Measurements from ENCODE around the gene KIF27.
"Not testable (repeated sequence)": the region's sequence is repeated elsewhere in the genome, so short reads cannot be mapped to it uniquely, and the experiment has no call there.

The KIF27 gene, protein sequence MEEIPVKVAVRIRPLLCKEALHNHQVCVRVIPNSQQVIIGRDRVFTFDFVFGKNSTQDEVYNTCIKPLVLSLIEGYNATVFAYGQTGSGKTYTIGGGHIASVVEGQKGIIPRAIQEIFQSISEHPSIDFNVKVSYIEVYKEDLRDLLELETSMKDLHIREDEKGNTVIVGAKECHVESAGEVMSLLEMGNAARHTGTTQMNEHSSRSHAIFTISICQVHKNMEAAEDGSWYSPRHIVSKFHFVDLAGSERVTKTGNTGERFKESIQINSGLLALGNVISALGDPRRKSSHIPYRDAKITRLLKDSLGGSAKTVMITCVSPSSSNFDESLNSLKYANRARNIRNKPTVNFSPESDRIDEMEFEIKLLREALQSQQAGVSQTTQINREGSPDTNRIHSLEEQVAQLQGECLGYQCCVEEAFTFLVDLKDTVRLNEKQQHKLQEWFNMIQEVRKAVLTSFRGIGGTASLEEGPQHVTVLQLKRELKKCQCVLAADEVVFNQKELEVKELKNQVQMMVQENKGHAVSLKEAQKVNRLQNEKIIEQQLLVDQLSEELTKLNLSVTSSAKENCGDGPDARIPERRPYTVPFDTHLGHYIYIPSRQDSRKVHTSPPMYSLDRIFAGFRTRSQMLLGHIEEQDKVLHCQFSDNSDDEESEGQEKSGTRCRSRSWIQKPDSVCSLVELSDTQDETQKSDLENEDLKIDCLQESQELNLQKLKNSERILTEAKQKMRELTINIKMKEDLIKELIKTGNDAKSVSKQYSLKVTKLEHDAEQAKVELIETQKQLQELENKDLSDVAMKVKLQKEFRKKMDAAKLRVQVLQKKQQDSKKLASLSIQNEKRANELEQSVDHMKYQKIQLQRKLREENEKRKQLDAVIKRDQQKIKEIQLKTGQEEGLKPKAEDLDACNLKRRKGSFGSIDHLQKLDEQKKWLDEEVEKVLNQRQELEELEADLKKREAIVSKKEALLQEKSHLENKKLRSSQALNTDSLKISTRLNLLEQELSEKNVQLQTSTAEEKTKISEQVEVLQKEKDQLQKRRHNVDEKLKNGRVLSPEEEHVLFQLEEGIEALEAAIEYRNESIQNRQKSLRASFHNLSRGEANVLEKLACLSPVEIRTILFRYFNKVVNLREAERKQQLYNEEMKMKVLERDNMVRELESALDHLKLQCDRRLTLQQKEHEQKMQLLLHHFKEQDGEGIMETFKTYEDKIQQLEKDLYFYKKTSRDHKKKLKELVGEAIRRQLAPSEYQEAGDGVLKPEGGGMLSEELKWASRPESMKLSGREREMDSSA (N-terminal part only)

DNA sequence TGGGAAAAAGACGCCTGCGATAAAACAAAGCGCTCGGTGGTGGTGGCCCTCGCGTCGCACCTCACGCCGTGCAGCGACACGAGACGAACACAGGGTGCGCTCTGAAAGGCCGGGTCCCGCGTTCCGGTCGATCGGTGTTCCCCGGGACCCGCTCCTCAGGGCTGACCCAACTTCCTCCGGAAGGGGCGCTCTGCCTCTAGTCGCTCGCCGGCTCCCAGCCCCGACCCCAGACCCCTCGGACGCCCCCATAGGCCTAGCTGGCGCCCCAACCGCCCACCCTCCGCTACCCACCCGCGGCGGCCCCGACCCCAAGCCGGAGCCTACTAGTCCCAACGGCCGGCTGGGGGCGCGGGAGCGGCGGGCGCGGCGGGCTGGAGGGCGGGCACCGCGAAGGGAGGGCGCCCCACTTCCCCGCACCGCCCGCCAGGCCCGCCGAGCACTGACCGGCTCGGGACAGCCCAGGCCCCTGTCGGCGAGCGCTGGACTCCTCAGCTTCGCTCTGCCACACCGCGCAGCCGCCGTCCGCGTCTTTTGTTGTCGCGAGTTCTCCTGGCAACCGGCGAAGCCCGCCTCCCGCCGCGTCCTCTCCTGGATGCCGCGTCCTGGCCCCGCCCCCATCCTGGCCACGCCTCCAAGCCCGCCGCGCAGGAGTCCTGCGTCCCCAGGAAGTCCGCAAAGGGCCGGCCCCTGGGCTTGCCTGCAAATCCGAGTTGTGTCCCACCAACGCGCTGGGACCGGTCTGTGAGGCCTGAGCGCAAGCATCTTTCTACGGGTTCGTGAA, at the start of gene KIF27:
KIF27 (minus strand) TSS at position 506 of the 781 bp plus-strand sequence. CDS start 5,841 bp downstream, outside the sequence.
- peak; percentile 96 for DNase-seq
- in situ Hi-C loops (cut with HindIII; ENCODE audit: low pct_ligation_motif_present, low pct_unique_long_range_greater_than_20kb, low sequenced_read_pairs), result no loop called here

GRCh38 chr9:83969602-83970001, 48.4 kb upstream of the KIF27 start:
- no peak for DNase-seq
- in situ Hi-C loops (cut with HindIII; ENCODE audit: low pct_ligation_motif_present, low pct_unique_long_range_greater_than_20kb, low sequenced_read_pairs), result no loop called here

DNA sequence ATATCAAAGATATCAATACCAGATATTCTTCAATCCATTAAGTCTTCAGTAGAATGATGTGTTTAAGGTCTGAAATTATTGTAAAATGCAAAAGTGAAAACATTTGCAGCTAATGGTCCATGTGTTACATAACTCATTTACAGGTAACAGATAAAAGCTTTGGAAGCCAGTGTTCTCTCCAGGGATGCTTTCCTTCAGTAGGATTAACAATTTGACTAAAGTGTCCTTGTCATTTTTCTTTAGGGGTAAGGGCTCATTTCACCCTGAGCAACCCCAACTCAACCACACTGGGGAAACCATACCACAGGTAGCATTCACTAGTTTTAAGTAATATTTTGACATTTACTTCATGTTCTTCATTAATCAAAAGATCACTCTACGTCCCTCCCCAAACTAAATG, 45.8 kb upstream of the KIF27 start:
- no peak for DNase-seq
- in situ Hi-C loops (cut with HindIII; ENCODE audit: low pct_ligation_motif_present, low pct_unique_long_range_greater_than_20kb, low sequenced_read_pairs), result no loop called here

DNA sequence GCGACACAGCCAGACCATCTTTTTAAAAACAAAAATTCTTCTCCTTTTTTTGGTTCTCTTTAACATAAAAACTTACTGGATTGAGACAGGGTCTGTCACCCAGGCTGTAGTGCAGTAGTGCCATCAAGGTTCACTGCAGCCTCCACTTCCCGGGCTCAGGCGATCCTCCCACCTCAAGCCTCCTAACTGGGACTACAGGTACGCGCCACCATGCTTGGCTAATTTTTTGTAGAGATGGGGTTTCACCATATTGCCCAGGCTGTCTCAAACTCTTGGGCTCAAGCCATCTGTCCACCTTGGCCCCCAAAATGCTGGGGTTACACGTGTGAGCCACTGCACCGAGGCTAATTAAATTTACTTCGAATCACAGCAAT, 45.0 kb upstream of the KIF27 start:
- in situ Hi-C loops (cut with HindIII; ENCODE audit: low pct_ligation_motif_present, low pct_unique_long_range_greater_than_20kb, low sequenced_read_pairs), result no loop called here
- DNase-seq, result no peak

GRCh38 chr9:83965350-83966208, 44.3 kb upstream of the KIF27 start:
- in situ Hi-C loops (cut with HindIII; ENCODE audit: low pct_ligation_motif_present, low pct_unique_long_range_greater_than_20kb, low sequenced_read_pairs), result no loop called here
- no peak for DNase-seq

DNA sequence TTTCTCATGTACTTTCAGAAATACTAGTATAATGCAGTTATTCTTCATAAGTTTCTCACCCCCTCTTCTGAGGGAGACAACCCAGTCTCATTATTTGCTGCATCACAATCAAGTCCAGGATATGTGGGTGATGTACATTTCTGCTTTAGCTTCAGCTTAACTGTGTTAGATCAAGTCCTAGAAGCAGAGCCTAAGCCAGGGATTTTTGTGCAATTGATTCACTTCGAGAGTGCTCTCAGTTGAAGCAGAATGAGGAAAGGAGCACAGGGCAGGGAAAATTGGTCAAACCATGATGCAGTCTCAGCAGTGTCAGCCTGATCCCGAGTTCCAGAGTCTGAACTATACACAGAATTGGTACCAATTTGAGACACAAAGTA, 43.7 kb upstream of the KIF27 start:
- in situ Hi-C loops (cut with HindIII; ENCODE audit: low pct_ligation_motif_present, low pct_unique_long_range_greater_than_20kb, low sequenced_read_pairs), result no loop called here
- DNase-seq, result no peak

- DNase-seq, result no peak
- in situ Hi-C loops (cut with HindIII; ENCODE audit: low pct_ligation_motif_present, low pct_unique_long_range_greater_than_20kb, low sequenced_read_pairs), result no loop called here
These were observed 40.9 kb upstream of the KIF27 start for GRCh38 chr9:83962165-83962564.

- in situ Hi-C loops (cut with HindIII; ENCODE audit: low pct_ligation_motif_present, low pct_unique_long_range_greater_than_20kb, low sequenced_read_pairs), result no loop called here
These were observed 39.8 kb upstream of the KIF27 start for GRCh38 chr9:83960991-83961390.

DNA sequence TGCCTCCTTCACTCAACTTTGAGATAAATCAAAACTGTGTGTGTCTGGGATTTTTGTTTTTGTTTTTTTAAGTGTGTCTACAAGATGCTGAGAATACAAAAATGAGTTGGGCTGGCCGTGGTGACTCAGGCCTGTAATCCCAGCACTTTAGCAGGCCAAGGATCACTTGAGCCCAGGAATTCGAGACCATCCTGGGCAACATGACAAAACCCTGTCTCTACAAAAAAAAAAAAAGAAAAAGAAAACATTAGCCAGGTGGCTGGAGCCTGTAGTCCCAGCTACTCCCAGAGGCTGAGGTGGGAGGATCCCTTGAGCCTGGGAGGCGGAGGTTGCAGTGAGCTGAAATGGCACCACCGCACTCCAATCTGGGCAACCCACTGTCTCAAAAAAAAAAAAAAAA, 37.8 kb upstream of the KIF27 start:
- in situ Hi-C loops (cut with HindIII; ENCODE audit: low pct_ligation_motif_present, low pct_unique_long_range_greater_than_20kb, low sequenced_read_pairs), result no loop called here
- DNase-seq, result peak; percentile 91

More at GRCh38 chr9:83960991-83961390, 39.8 kb upstream of the KIF27 start:
- no peak for DNase-seq

DNA sequence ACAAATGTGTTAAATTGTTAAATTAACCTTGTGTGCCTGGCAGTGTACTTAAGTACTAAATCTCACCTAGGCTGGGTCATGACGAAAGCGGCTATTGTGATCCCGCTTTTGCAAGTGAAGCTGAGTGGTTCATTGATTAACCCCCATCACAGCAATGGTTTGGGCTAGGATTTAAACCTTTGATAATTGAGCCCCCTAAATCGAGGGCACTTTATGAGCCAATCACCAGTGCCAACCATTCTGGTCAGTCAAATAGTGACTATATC, 35.9 kb upstream of the KIF27 start:
- in situ Hi-C loops (cut with HindIII; ENCODE audit: low pct_ligation_motif_present, low pct_unique_long_range_greater_than_20kb, low sequenced_read_pairs), result no loop called here
- no peak for DNase-seq

- peak; percentile 76 for DNase-seq
- in situ Hi-C loops (cut with HindIII; ENCODE audit: low pct_ligation_motif_present, low pct_unique_long_range_greater_than_20kb, low sequenced_read_pairs), result no loop called here
These were observed 35.4 kb upstream of the KIF27 start for GRCh38 chr9:83956436-83957247.

DNA sequence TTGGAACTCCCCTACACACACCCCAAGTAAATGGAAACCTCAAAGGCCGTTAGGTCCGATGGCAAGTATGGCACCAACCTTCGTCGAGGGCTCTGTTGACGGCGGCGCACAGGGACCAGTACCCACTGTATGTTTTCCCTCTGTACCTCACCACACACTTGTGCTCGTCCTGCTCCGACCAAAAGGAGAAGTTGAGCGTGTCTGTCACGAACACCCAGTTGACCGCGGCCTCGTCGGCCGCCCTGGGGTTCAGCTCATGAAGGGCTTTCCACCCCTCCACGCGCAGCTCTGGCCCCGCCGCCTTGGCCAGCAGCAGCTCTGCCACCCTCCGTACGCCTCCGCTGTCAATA, 34.8 kb upstream of the KIF27 start:
- DNase-seq, result peak; percentile 27
- in situ Hi-C loops (cut with HindIII; ENCODE audit: low pct_ligation_motif_present, low pct_unique_long_range_greater_than_20kb, low sequenced_read_pairs), result no loop called here

GRCh38 chr9:83948096-83948495, 26.9 kb upstream of the KIF27 start:
- in situ Hi-C loops (cut with HindIII; ENCODE audit: low pct_ligation_motif_present, low pct_unique_long_range_greater_than_20kb, low sequenced_read_pairs), result loop anchor here (25.0 kb wide), 2 partner anchors 314 to 911 kb away; no protein-coding TSS in a partner anchor
- not testable (repeated sequence) for DNase-seq

GRCh38 chr9:83940590-83941303, 19.5 kb upstream of the KIF27 start:
- DNase-seq, result no peak
- in situ Hi-C loops (cut with HindIII; ENCODE audit: low pct_ligation_motif_present, low pct_unique_long_range_greater_than_20kb, low sequenced_read_pairs), result loop anchor here (25.0 kb wide), 2 partner anchors 322 to 903 kb away; no protein-coding TSS in a partner anchor

DNA sequence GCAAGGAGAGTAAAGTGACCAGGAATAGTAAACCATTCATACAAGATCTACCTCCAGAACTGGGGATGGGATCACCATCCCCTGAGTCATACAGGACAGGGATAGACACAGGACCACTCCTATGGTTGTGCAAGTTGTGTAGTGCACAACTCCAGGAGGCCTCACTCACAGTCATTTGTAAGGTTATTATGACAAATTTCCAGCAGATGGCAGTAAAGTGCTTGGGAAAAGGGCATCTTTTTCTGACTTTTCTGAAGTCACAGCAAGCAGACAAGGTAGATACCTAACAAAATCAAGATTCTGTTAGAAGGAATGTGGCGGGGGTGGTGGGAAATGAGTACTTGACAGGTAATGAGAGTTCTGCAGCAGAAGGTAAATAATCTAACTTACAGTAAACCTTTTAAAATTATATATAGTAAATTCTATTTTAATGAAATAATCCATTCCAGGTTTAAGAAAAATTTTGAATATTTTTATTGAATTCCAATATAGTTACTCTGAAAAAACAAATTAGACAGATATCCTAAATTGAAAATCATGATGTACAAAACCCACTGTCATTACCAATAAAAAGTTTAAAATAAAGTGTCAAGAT, 16.7 kb upstream of the KIF27 start:
- peak; percentile 75 for DNase-seq
- in situ Hi-C loops (cut with HindIII; ENCODE audit: low pct_ligation_motif_present, low pct_unique_long_range_greater_than_20kb, low sequenced_read_pairs), result loop anchor here (25.0 kb wide), 2 partner anchors 324 to 901 kb away; no protein-coding TSS in a partner anchor

- no peak for DNase-seq
- in situ Hi-C loops (cut with HindIII; ENCODE audit: low pct_ligation_motif_present, low pct_unique_long_range_greater_than_20kb, low sequenced_read_pairs), result loop anchor here (25.0 kb wide), 2 partner anchors 326 to 899 kb away; no protein-coding TSS in a partner anchor
These were observed 15.3 kb upstream of the KIF27 start for GRCh38 chr9:83936523-83936922.
